DMS53 treated with DMSO at 0.1 percent for 48 hours (cell line): ENCODE results near the gene RCC2.

Experiments used
- DNase-seq: peaks from one replicate; lab custom pipeline; 2025; ENCODE audit not compliant: unreplicated experiment; lab: John Stamatoyannopoulos, UW

Gene RCC2

DNA sequence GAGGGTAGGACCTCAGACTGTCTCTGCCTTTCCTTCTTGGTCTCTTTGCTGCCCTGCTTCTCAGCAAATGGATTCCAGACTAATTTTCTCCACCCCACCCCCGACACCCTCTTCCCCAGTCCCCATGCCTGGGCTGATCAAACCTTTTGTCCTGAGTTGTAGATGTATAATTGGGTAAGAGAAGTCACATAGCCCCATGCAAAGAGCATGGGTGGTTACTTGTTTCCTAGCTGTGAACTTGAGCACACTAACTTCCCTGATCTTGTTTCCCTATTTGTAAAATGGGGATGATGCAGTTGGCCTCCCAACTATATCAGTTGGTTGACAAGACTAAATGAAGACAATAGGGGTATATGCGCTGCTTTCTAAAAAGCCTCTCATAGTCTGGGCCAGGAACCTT, 58.3 kb downstream of the RCC2 start:
- DNase-seq = no peak

DNA sequence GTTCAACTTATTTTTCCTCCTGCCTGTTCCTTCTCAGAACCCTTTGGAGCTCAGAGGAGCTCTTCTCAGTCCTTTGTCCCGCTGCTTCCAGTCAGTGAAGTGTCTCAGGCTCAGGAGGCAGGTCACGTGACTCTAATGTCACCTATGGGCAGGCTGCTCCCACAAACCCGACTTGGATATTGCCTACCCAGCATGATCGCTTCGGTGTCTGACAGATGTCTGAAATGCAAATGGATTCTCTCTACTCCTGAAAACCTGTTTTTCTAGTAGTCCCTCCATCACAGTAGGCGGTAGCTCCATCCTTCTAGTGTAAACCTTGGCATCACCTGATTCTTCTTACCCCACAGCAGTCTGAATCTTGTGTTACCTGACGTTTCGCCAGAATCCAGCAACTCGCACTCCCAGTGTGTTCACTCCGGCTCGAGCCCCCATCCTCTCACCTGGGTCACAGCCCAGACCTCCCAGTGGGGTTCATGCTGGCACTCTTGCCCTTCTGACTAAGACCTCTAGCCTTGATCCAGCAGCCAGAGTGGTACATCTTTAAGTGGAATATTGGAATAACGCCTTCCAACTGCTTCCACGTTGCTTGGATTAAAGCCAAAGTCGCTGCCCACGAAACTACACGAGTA, 62.0 kb downstream of the RCC2 start:
- DNase-seq = peak; percentile 97

DNA sequence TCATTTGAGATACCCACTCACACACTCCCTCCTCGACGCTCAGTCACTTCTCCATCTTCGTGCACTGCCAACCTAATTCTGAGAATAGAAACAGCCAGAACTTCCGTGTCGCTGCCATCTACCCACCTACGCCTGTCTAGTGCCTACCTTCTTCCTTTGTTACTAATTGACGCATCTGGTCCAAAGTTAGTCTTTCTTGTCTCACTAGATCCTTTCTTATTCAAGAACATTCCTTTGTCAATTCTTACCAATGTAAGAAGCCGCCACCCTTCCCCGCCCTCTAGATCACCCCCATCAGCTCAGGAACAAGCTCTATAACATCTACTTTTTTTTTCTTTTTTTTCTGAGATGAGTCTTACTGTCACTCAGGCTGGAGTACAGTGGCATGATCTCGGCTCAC, 63.8 kb downstream of the RCC2 start:
- DNase-seq = no peak

DNA sequence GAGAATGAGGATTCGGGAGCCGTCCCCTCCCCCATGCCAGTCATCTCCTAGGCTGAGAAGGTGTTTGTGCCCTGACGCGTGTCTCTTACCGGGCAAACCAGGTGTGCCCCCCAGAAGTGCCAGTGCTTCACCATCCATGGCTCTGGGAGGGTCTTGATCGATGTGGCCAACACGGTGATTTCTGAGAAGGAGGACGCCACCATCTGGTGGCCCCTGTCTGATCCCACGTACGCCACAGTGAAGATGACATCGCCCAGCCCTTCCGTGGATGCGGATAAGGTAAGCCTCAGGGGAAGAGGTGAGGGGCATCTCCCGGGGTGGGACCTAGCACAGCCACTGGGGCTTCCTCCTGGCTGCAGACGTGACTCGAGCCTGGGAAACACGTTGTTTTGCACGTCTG, 66.5 kb downstream of the RCC2 start:
- no peak for DNase-seq

DNA sequence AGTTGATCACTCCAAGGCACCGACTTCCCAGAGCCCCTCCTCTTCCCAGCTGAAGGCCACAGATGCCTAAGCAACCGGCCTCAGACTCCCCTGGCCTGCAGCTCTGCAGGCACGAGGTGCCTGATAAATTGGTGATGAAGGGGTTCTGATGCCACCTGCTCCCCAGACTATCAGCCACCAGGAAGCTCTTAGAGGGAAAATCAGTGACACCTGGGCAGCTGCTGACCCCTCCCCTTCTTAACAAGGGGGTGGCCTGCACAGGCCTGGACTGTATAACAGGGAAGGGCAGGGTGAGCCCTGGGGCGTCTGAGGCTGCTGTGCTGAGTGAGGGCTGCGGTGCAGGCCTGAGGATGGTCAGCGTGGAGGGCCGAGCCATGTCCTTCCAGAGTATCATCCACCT, 67.6 kb downstream of the RCC2 start, which contains the start of gene PADI6:
Gene PADI6 (plus strand): TSS at position 301 of the 400 bp plus-strand sequence. CDS start 50 bp downstream, at position 351.
- no peak for DNase-seq

DNA sequence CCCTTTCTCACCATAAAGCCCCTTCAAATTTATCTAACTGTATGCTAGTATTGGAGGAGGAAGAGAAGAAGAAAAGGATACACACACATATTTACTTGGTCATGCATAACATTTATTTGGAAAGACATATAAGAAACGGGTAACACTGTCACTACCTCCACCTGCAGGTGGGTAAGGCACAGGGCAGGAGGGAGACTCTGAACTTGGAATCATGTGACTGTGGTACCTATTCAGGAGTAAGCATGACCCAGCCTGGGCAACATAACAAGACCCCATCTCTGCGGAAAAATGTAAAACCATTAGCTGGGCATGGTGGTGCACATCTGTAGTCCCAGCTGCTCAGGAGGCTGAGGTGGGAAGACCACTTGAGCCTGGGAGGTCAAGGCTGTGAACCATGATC, 68.9 kb downstream of the RCC2 start:
- peak; percentile 25 for DNase-seq

DNA sequence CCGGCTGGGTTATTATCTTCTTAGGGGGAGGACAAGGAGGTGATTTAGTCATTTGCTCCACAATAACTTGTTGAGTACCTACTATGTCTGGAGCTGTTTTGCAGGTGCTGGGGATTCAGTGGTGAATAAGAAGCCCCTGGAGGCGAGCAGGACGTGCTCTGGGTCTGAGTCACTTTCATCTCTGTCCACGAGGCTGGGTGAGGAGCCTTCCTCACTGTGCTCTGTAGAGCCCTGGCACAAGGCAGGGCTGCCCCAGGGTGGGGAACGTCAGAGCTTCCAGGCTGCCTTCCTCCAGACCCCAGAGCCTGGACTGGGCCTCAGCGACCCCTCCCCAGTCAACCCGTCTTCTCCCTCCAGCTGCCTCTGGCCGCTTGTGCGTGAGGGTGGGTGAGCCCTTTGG, 70.0 kb downstream of the RCC2 start:
- no peak for DNase-seq

DNA sequence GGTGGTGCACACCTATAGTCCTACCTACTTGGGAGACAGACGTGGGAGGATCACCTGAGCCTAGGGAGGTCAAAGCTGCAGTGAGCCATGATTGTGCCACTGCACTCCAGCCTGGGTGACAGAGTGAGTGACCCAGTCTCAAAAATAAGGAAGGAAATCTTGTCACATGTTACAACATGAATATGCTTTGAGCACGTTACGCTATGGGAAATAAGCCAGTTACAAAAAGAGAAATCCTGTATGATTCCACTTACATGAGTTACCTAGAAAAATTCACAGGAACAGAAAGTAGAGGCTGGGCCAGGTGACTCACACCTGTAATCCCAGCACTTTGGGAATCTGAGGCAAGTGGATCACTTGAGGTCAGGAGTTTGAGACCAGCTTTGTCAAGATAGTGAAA, 74.2 kb downstream of the RCC2 start:
- no peak for DNase-seq

DNA sequence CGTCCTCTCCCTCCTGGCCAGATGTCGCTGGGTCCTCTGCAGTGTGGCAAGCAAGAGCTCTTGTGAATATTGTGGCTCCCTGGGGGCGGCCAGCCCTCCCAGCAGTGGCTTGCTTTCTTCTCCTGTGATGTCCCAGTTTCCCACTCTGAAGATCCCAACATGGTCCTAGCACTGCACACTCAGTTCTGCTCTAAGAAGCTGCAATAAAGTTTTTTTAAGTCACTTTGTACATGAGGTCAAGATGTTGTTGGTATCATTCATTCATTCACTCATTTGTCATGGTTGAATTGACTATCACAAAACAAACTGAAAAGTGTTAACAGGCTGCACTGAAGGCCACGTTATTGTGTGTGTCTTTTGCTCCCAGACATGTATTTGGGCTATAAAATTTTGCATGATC, 75.7 kb downstream of the RCC2 start:
- DNase-seq = no peak

DNA sequence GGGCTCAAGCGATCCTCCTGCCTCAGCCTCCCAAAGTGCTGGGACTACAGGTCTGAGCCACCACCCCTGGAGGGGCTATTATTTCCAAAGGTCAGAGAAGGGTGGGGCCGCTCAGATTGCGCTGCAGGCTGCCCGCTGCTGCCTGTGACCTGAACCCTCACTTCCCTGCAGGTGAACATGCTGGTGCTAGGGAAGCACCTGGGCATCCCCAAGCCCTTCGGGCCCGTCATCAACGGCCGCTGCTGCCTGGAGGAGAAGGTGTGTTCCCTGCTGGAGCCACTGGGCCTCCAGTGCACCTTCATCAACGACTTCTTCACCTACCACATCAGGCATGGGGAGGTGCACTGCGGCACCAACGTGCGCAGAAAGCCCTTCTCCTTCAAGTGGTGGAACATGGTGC, 76.1 kb downstream of the RCC2 start:
- DNase-seq = no peak

DNA sequence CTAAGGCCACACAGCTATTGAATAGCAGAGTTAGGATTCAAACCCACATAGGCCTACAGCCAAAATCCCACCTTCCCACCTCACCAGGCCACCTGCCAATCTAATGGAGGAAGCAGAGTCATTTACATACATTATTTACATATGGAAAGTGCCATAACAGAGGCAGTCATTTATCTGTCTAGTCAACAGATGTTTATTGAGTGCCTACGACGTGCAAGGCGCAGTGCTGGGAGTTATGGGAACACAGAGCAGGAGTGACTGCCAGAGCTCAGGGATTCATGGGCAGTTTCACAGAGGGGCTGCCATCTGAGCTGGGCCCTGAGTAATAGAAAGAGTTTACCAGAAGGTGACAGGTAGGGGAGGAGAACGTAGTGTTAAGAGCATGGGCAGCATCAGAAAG, 77.8 kb downstream of the RCC2 start:
- no peak for DNase-seq

DNA sequence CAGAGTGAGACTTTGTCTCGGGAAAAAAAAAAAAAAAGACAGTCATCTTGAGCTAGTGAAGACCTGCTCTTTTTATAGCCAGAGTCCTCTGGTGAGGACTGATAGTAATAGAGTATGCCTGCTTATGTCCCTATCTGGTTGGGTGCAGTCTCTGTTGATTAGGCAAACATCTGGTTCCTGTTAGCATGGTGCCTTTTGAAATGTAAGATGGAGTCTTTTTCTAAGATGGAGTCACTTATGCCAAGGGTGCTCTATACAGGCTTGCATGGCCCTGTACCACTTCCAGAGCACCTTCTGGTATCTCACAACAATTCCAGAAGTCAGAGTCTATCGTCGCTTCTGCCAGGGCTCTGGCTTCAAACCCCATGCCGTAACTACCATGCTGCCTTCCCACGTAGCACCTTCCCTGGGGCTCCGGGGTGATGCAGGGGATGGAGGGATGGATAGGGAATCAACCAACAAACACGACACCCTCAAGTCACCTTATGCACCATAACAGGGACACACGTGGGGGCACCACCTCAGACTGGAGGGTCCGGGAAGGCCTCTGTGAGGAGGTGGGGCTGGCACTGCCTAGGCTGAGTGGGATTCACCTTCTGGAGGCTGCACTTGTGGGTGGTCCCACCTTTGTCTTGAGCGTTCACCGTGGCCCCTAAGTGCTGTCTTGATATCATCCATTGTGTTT, 79.1 kb downstream of the RCC2 start:
- no peak for DNase-seq

DNA sequence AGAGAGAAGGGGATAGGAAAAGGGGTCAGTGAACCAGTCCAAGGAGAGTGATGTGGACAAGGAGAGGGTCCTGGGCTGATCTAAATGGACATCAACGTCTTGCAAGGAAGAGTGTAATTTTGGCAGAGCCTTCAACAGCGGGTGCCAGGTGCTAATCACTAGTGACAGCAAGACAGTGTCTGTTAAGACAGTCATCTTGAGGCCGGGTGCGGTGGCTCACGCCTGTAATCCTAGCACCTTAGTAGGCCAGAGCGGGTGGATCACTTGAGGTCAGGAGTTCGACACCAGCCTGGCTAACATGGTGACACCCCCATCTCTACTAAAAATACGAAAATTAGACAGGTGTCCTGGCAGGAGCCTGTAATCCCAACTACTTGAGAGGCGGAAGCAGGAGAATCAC, 79.7 kb downstream of the RCC2 start:
- DNase-seq = no peak

DNA sequence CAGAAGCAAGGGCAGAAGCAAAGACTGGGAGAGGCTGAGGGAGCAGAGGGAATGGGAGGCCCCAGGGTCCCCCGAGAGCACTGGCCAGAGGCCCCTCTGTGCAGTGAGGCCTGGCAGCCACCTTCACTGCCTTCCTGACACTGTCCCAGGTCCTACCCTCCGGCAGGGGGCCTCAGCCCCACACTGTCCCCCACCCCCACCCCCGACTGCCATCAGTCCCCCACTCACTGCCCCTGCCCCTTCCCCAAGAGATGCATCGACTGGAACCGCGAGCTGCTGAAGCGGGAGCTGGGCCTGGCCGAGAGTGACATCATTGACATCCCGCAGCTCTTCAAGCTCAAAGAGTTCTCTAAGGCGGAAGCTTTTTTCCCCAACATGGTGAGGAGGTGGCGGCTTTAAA, 80.4 kb downstream of the RCC2 start:
- no peak for DNase-seq

DNA sequence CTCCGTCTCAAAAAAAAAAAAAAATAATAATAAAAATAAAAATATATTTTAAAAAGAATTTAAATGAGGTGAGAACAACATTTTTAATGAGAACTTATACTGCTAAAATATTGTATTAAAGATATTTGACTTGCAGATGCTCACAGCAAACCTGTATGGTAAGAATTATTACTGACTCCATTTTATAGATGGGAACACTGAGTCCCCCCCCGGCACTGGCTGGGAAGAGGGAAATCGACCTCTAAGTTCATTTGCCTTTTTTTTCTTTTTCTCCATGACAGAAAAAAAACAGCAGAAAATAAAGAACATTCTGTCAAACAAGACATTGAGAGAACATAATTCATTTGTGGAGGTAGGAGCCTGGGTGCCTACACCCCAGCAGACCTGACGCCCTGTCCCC, 80.9 kb downstream of the RCC2 start:
- DNase-seq = no peak
